SU-DHL-6 (cell line): ENCODE data around the gene CLDN5.

Experiments used
- EZH2phosphoT487 ChIP-seq: fragments of 200-600 bp; sonication (generic), shearing (Covaris generic); conservative IDR thresholded peaks from 2 replicates; pipeline ENCODE4 v1.6.1; 2018; ENCODE audit warnings: mild to moderate bottlenecking, antibody characterized with exemption, low read length, moderate library complexity, mixed read lengths
- TF ChIP-seq, protein P1 (sequence below): fragments of 200-600 bp; sonication (generic); IDR thresholded peaks from one replicate; pipeline ENCODE4 v1.5.1; 2017; ENCODE audit warnings: antibody characterized with exemption, mild to moderate bottlenecking, low read length, moderate library complexity; ENCODE audit not compliant: insufficient read depth, poor library complexity, severe bottlenecking

- TF ChIP-seq, protein P1, sequence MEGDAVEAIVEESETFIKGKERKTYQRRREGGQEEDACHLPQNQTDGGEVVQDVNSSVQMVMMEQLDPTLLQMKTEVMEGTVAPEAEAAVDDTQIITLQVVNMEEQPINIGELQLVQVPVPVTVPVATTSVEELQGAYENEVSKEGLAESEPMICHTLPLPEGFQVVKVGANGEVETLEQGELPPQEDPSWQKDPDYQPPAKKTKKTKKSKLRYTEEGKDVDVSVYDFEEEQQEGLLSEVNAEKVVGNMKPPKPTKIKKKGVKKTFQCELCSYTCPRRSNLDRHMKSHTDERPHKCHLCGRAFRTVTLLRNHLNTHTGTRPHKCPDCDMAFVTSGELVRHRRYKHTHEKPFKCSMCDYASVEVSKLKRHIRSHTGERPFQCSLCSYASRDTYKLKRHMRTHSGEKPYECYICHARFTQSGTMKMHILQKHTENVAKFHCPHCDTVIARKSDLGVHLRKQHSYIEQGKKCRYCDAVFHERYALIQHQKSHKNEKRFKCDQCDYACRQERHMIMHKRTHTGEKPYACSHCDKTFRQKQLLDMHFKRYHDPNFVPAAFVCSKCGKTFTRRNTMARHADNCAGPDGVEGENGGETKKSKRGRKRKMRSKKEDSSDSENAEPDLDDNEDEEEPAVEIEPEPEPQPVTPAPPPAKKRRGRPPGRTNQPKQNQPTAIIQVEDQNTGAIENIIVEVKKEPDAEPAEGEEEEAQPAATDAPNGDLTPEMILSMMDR = no peak
- no peak for TF ChIP-seq EZH2phosphoT487
These were observed 18.5 kb downstream of the CLDN5 start for GRCh38 chr22:19505735-19506126.
